Measurements from ENCODE around the gene CRYL1. TPM values are rescaled to one million over a fixed set of nuclear protein-coding genes. Genes with fewer than 3 reads are reported as not detected.

The CRYL1 gene
- total and polyA plus RNA-seq, 2 of the 8 experiments (the other 6 are each of a cell fraction or from before 2014, with no cell fraction given): 1.9 to 6.4 TPM

GRCh38 chr13:20460761-20461160 lies 64.9 kb downstream of the CRYL1 start:
- Histone ChIP-seq H3K79me1 (ENCODE audit: low read depth, low read length) (no peaks in the 10 kb centered on the region), H3K36me3 (ENCODE audit: control insufficient read depth in 2 of 4, insufficient read depth in 4 of 4, low read length in 3 of 4) (no peaks in the 10 kb centered on the region), H3K9me3 (ENCODE audit: insufficient read depth in 2 of 2, low read depth in 1 of 2, low read length in 1 of 2) (no peaks in the 10 kb centered on the region), H4K91ac (replicated peaks; ENCODE audit: insufficient read length, low read length) (no peak overlapping the region), H3K23me2 (ENCODE audit: low read depth, low read length) (no peaks in the 10 kb centered on the region; the same call in 1 of the 2 replicates), H3K4me3 (ENCODE audit: extremely low read depth in 1 of 4, insufficient read depth in 2 of 4, low read depth in 3 of 4, low read length in 4 of 4) (no peak overlapping the region), H2AFZ (ENCODE audit: low read length) (no peak overlapping the region), H2BK120ac (replicated peaks; ENCODE audit: low read depth, low read length) (no peak overlapping the region), H3K9ac (replicated peaks in 1 of 4; ENCODE audit: extremely low read depth in 1 of 4, low read depth in 3 of 4, low read length in 3 of 4) (no peak overlapping the region), H3K4ac (replicated peaks; ENCODE audit: insufficient read length, low read depth, low read length) (no peak overlapping the region), H3K27ac (ENCODE audit: low read depth, low read length) (no peak overlapping the region), H3K4me2 (ENCODE audit: insufficient read depth in 1 of 2, low read depth in 2 of 2, low read length in 2 of 2) (no peak overlapping the region), H3K27me3 (replicated peaks in 1 of 4; ENCODE audit: control insufficient read depth in 3 of 4, extremely low read depth in 1 of 4, insufficient read depth in 3 of 4, low read length in 3 of 4) (no peaks in the 10 kb centered on the region), H3K18ac (ENCODE audit: extremely low read depth, low read length) (no peak overlapping the region), H2BK20ac (ENCODE audit: low read length) (no peak overlapping the region), H4K8ac (ENCODE audit: extremely low read depth, insufficient read depth, low read length) (no peak overlapping the region), H3K14ac (ENCODE audit: insufficient read length) (no peak overlapping the region), H3K56ac (replicated peaks; ENCODE audit: insufficient read length, low read depth, low read length) (no peak overlapping the region), H4K5ac (ENCODE audit: insufficient read length, low read depth, low read length) (no peak overlapping the region), H2BK12ac (ENCODE audit: low read depth, low read length) (no peak overlapping the region), H2AK5ac (ENCODE audit: low read depth, low read length) (no peak overlapping the region), H3K79me2 (ENCODE audit: control insufficient read depth in 1 of 2, insufficient read depth in 2 of 2, low read length in 2 of 2) (no peaks in the 10 kb centered on the region), H4K20me1 (replicated peaks in 1 of 2; ENCODE audit: control insufficient read depth in 1 of 2, insufficient read depth in 2 of 2, low read length in 2 of 2) (no peaks in the 10 kb centered on the region), H2BK15ac (ENCODE audit: low read length) (no peak overlapping the region), H2BK5ac (ENCODE audit: low read depth, low read length) (no peak overlapping the region), H3K4me1 (replicated peaks in 1 of 4; ENCODE audit: control insufficient read depth in 3 of 4, insufficient read depth in 4 of 4, low read length in 3 of 4) (peaks cover 0 to 8% (median 1%) of the 10 kb centered on the region in 4 experiments; a peak in 4 of 7 replicates), H3K23ac (ENCODE audit: insufficient read length) (no peak overlapping the region)
- ChIA-PET CTCF (ENCODE audit: partially characterized antibody) (interaction anchor here (1.2 kb wide), 1 partner anchor 263 kb away, joined by 4 read pairs; no protein-coding TSS in a partner anchor), POLR2A (ENCODE audit: partially characterized antibody) (no interaction called here)
- no peak for DNase-seq (ENCODE audit: low read depth in 1 of 2, low spot score in 2 of 2)
- WGBS, 2 experiments (ENCODE audit: extremely low coverage in 1 of 2, insufficient coverage in 1 of 2, insufficient read length in 1 of 2, insufficient replicate concordance in 2 of 2, low coverage in 1 of 2, low lambda C conversion rate in 2 of 2, missing lambda C conversion rate in 1 of 2): 88% methylated on average over 11 of the region's 11 CpGs; no CpG with 5 or more reads in 1 of the 2 experiments
- no peak for TF ChIP-seq CTBP2 (IDR thresholded peaks at IDR 0.05; ENCODE audit: borderline replicate concordance, insufficient read depth, insufficient read length, low read length)
- no peak for FAIRE-seq
